NT2/D1 (cell line): ENCODE data around the gene SRP54.

ENCODE experiments used
- SUZ12 ChIP-seq: IDR thresholded peaks from 2 replicates; pipeline ENCODE4 v1.6.1; 2011; ENCODE audit not compliant: insufficient read length, insufficient read depth; ENCODE audit errors: extremely low read depth
- YY1 ChIP-seq: IDR thresholded peaks from 2 replicates; pipeline ENCODE4 v1.6.1; 2011; ENCODE audit not compliant: insufficient read length, insufficient read depth
- ZNF274 ChIP-seq: IDR thresholded peaks from 2 replicates; pipeline ENCODE4 v1.6.1; 2011; ENCODE audit warnings: mild to moderate bottlenecking, low read depth, low read length

DNA sequence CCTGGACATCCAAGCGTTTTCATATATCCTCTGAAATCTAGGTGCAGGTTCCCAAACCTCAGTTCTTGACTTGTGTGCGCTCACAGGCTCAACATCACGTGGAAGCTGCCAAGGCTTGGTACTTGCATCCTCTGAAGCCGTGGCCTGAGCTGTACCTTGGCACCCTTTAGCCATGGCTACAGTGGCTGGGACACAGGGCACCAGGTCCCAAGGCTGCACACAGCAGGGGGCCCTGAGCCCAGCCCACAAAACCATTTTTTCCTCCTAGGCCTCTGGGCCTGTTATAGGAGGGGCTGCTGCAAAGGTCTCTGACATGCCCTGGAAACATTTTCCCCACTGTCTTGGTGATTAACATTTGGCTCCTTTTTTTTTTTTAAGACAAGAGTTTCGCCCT is 51.6 kb downstream of the SRP54 start:
- TF ChIP-seq YY1 (no peak), ZNF274 (no peak), SUZ12 (no peak)
